ENCODE measurements around the gene PTRH1.
A peak's percentile ranks its signal among the peaks of the same experiment; 100 is the strongest.

PTRH1 gene

DNA sequence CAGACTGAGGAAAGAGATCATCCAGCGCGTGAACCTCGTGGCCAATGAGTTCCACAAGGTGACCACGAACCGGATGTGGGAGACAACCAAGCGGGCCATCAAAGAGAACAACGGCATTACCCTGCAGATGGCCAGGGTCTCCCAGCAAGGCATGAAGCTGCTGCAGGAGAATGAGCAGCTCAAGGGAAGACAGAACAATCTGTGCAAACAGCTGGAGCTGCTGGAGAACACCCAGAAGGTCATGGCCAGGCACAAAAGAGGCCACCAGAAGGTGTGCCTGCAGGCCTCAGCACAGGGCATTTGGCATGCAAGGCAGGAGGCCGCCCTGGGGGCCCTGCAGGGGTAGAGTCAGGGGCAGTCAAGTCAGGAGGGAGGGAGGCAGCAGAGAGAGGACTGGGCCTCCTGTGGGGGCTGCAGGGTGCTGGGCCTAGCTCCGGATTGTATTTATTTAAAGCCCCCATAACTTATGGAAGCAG lies 4.2 kb downstream of the PTRH1 start:
- no peak overlapping the region for H3K9ac ChIP-seq (ENCODE audit: low read length)
- H3K4ac ChIP-seq (ENCODE audit: low read depth in 1 of 2, low read length in 2 of 2), result no peak overlapping the region
- H2BK120ac ChIP-seq (ENCODE audit: low read depth, low read length), result no peak overlapping the region
- H2AK5ac ChIP-seq (ENCODE audit: low read length, severe bottlenecking), result no peak overlapping the region
- peaks cover 20% of the 10 kb centered on the region for H3K79me1 ChIP-seq (replicated peaks; ENCODE audit: low read length, poor library complexity, severe bottlenecking)
- H3K4me1 ChIP-seq (ENCODE audit: control insufficient read depth, insufficient read depth, low read depth, low read length), result peaks cover 49% of the 10 kb centered on the region
- H3K14ac ChIP-seq (ENCODE audit: low read length in 2 of 2), result no peak overlapping the region
- H3K4me3 ChIP-seq (ENCODE audit: insufficient read depth in 1 of 2, low read depth in 1 of 2, low read length in 2 of 2), result no peak overlapping the region
- H4K8ac ChIP-seq (ENCODE audit: low read length), result no peak overlapping the region
- no peak for DNase-seq
- no peak overlapping the region for H3K18ac ChIP-seq (ENCODE audit: low read depth in 1 of 2, low read length in 2 of 2)
- no peak overlapping the region for H2AFZ ChIP-seq (ENCODE audit: low read depth, low read length)
- no peak overlapping the region for H4K91ac ChIP-seq (ENCODE audit: low read length)
- no peak overlapping the region for H2BK15ac ChIP-seq (ENCODE audit: low read depth, poor library complexity, severe bottlenecking)
- H3K27me3 ChIP-seq (ENCODE audit: control insufficient read depth in 1 of 2, insufficient read depth in 1 of 2, low read length in 2 of 2), result peaks cover 0 to 4% of the 10 kb centered on the region in 2 experiments
- peaks cover 0 to 18% of the 10 kb centered on the region in 2 experiments for H3K36me3 ChIP-seq (ENCODE audit: control insufficient read depth in 1 of 2, insufficient read depth in 2 of 2, low read depth in 1 of 2, low read length in 2 of 2)
- H3K27ac ChIP-seq (ENCODE audit: low read length, poor library complexity, severe bottlenecking), result peak overlapping the region; percentile 24
- no peak overlapping the region for H2BK5ac ChIP-seq (ENCODE audit: low read depth, low read length, poor library complexity, severe bottlenecking)
- 78% methylated on average over 9 of the region's 9 CpGs for WGBS
- no peak overlapping the region for H3K23ac ChIP-seq (ENCODE audit: low read length in 2 of 2)
- no peaks in the 10 kb centered on the region for H3K9me3 ChIP-seq (ENCODE audit: control insufficient read depth, low read length)
- no peak overlapping the region for H2BK12ac ChIP-seq (ENCODE audit: low read length in 2 of 2)
- H3K4me2 ChIP-seq (ENCODE audit: low read length, poor library complexity, severe bottlenecking), result peak overlapping the region; percentile 7

GRCh38 chr9:127710204-127710783 lies 5.2 kb downstream of the PTRH1 start:
- Histone ChIP-seq H2BK12ac (ENCODE audit: low read length in 2 of 2) (no peak overlapping the region), H3K27ac (ENCODE audit: low read length, poor library complexity, severe bottlenecking) (no peak overlapping the region), H4K8ac (ENCODE audit: low read length) (no peak overlapping the region), H3K9me3 (ENCODE audit: control insufficient read depth, low read length) (no peaks in the 10 kb centered on the region), H2BK15ac (ENCODE audit: low read depth, poor library complexity, severe bottlenecking) (no peak overlapping the region), H3K4me1 (ENCODE audit: control insufficient read depth, insufficient read depth, low read depth, low read length) (peaks cover 55% of the 10 kb centered on the region), H3K9ac (ENCODE audit: low read length) (no peak overlapping the region), H3K4ac (ENCODE audit: low read depth in 1 of 2, low read length in 2 of 2) (no peak overlapping the region), H3K4me3 (ENCODE audit: insufficient read depth in 1 of 2, low read depth in 1 of 2, low read length in 2 of 2) (no peak overlapping the region), H3K36me3 (ENCODE audit: control insufficient read depth in 1 of 2, insufficient read depth in 2 of 2, low read depth in 1 of 2, low read length in 2 of 2) (peaks cover 0 to 18% of the 10 kb centered on the region in 2 experiments), H2AFZ (ENCODE audit: low read depth, low read length) (no peak overlapping the region), H3K23ac (ENCODE audit: low read length in 2 of 2) (no peak overlapping the region), H2AK5ac (ENCODE audit: low read length, severe bottlenecking) (no peak overlapping the region), H3K14ac (ENCODE audit: low read length in 2 of 2) (no peak overlapping the region), H3K27me3 (ENCODE audit: control insufficient read depth in 1 of 2, insufficient read depth in 1 of 2, low read length in 2 of 2) (peaks cover 0 to 4% of the 10 kb centered on the region in 2 experiments), H2BK5ac (ENCODE audit: low read depth, low read length, poor library complexity, severe bottlenecking) (no peak overlapping the region), H3K79me1 (replicated peaks; ENCODE audit: low read length, poor library complexity, severe bottlenecking) (peaks cover 20% of the 10 kb centered on the region), H3K18ac (ENCODE audit: low read depth in 1 of 2, low read length in 2 of 2) (no peak overlapping the region), H2BK120ac (ENCODE audit: low read depth, low read length) (no peak overlapping the region), H4K91ac (ENCODE audit: low read length) (no peak overlapping the region), H3K4me2 (ENCODE audit: low read length, poor library complexity, severe bottlenecking) (no peak overlapping the region)
- 98% methylated on average over 10 of the region's 10 CpGs for WGBS
- DNase-seq, result no peak

DNA sequence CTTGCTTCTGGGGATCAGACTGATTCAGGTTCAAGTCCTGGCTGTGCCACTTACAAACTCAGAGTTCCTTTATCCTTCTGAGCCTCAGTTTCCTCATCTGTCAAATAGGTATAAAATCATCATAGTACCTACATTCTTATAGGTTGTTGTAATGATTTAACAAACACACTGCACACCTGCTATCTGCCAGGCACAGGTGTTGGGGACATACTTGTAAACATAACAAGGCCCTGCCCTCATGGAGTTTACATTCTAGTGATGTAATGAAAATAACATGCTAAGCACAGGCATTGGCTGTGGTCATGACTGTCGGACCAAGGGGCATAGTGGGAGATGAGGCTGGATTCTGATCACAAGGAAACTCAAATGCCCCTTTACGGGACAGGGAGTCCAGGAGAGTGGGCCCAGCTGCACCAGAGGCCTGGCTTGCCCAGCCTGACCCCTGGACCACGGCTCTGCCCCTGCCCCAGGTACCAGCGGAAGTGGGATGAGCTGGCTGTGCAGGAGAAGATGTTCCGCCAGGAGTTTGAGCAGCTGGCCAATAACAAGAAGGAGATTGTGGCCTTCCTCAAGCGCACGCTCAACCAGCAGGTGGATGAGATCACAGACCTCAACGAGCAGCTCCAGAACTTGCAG lies 6.4 kb downstream of the PTRH1 start:
- no peak overlapping the region for H3K27ac ChIP-seq (ENCODE audit: low read length, poor library complexity, severe bottlenecking)
- H3K9ac ChIP-seq (ENCODE audit: low read length), result no peak overlapping the region
- H2AFZ ChIP-seq (ENCODE audit: low read depth, low read length), result no peak overlapping the region
- no peak for DNase-seq
- H3K4me1 ChIP-seq (ENCODE audit: control insufficient read depth, insufficient read depth, low read depth, low read length), result peaks cover 51% of the 10 kb centered on the region
- H2AK5ac ChIP-seq (ENCODE audit: low read length, severe bottlenecking), result no peak overlapping the region
- H3K14ac ChIP-seq (ENCODE audit: low read length in 2 of 2), result peak overlapping the region in 1 of 2 experiments; percentile 19
- no peak overlapping the region for H2BK12ac ChIP-seq (ENCODE audit: low read length in 2 of 2)
- H3K36me3 ChIP-seq (ENCODE audit: control insufficient read depth in 1 of 2, insufficient read depth in 2 of 2, low read depth in 1 of 2, low read length in 2 of 2), result peaks cover 0 to 17% of the 10 kb centered on the region in 2 experiments
- no peaks in the 10 kb centered on the region for H3K9me3 ChIP-seq (ENCODE audit: control insufficient read depth, low read length)
- no peak overlapping the region for H3K18ac ChIP-seq (ENCODE audit: low read depth in 1 of 2, low read length in 2 of 2)
- H2BK5ac ChIP-seq (ENCODE audit: low read depth, low read length, poor library complexity, severe bottlenecking), result no peak overlapping the region
- no peak overlapping the region for H2BK15ac ChIP-seq (ENCODE audit: low read depth, poor library complexity, severe bottlenecking)
- H3K4me3 ChIP-seq (ENCODE audit: insufficient read depth in 1 of 2, low read depth in 1 of 2, low read length in 2 of 2), result no peak overlapping the region
- H4K8ac ChIP-seq (ENCODE audit: low read length), result no peak overlapping the region
- H3K4ac ChIP-seq (ENCODE audit: low read depth in 1 of 2, low read length in 2 of 2), result no peak overlapping the region
- H3K23ac ChIP-seq (ENCODE audit: low read length in 2 of 2), result no peak overlapping the region
- 94% methylated on average over 8 of the region's 8 CpGs for WGBS
- H3K4me2 ChIP-seq (ENCODE audit: low read length, poor library complexity, severe bottlenecking), result no peak overlapping the region
- H4K91ac ChIP-seq (ENCODE audit: low read length), result no peak overlapping the region
- peaks cover 11% of the 10 kb centered on the region for H3K79me1 ChIP-seq (replicated peaks; ENCODE audit: low read length, poor library complexity, severe bottlenecking)
- H3K27me3 ChIP-seq (ENCODE audit: control insufficient read depth in 1 of 2, insufficient read depth in 1 of 2, low read length in 2 of 2), result peaks cover 0 to 4% of the 10 kb centered on the region in 2 experiments
- no peak overlapping the region for H2BK120ac ChIP-seq (ENCODE audit: low read depth, low read length)

GRCh38 chr9:127707766-127708165 lies 7.7 kb downstream of the PTRH1 start:
- Histone ChIP-seq H3K27me3 (ENCODE audit: control insufficient read depth in 1 of 2, insufficient read depth in 1 of 2, low read length in 2 of 2) (peaks cover 0 to 6% of the 10 kb centered on the region in 2 experiments), H3K4me1 (ENCODE audit: control insufficient read depth, insufficient read depth, low read depth, low read length) (peaks cover 45% of the 10 kb centered on the region), H2BK120ac (ENCODE audit: low read depth, low read length) (no peak overlapping the region), H3K4ac (ENCODE audit: low read depth in 1 of 2, low read length in 2 of 2) (no peak overlapping the region), H2BK15ac (ENCODE audit: low read depth, poor library complexity, severe bottlenecking) (no peak overlapping the region), H2BK12ac (ENCODE audit: low read length in 2 of 2) (no peak overlapping the region), H3K79me1 (replicated peaks; ENCODE audit: low read length, poor library complexity, severe bottlenecking) (peaks cover 2% of the 10 kb centered on the region), H2AK5ac (ENCODE audit: low read length, severe bottlenecking) (no peak overlapping the region), H3K9me3 (ENCODE audit: control insufficient read depth, low read length) (no peaks in the 10 kb centered on the region), H3K23ac (ENCODE audit: low read length in 2 of 2) (no peak overlapping the region), H3K4me2 (ENCODE audit: low read length, poor library complexity, severe bottlenecking) (no peak overlapping the region), H3K4me3 (ENCODE audit: insufficient read depth in 1 of 2, low read depth in 1 of 2, low read length in 2 of 2) (no peak overlapping the region), H4K8ac (ENCODE audit: low read length) (no peak overlapping the region), H3K36me3 (ENCODE audit: control insufficient read depth in 1 of 2, insufficient read depth in 2 of 2, low read depth in 1 of 2, low read length in 2 of 2) (peaks cover 0 to 14% of the 10 kb centered on the region in 2 experiments), H4K91ac (ENCODE audit: low read length) (no peak overlapping the region), H3K9ac (ENCODE audit: low read length) (no peak overlapping the region), H3K18ac (ENCODE audit: low read depth in 1 of 2, low read length in 2 of 2) (no peak overlapping the region), H2AFZ (ENCODE audit: low read depth, low read length) (no peak overlapping the region), H2BK5ac (ENCODE audit: low read depth, low read length, poor library complexity, severe bottlenecking) (no peak overlapping the region), H3K14ac (ENCODE audit: low read length in 2 of 2) (no peak overlapping the region), H3K27ac (ENCODE audit: low read length, poor library complexity, severe bottlenecking) (no peak overlapping the region)
- no peak for DNase-seq
- WGBS, result 66% methylated on average over 5 of the region's 5 CpGs

Data from mesenchymal stem cell (in vitro differentiated cells and primary cell).